Measurements from ENCODE around the gene SMPX. TPM values are rescaled to one million over a fixed set of nuclear protein-coding genes. Genes with fewer than 3 reads are reported as not detected.

Gene SMPX
- total RNA-seq, 1 donor from 2014 or later, result not detected

DNA sequence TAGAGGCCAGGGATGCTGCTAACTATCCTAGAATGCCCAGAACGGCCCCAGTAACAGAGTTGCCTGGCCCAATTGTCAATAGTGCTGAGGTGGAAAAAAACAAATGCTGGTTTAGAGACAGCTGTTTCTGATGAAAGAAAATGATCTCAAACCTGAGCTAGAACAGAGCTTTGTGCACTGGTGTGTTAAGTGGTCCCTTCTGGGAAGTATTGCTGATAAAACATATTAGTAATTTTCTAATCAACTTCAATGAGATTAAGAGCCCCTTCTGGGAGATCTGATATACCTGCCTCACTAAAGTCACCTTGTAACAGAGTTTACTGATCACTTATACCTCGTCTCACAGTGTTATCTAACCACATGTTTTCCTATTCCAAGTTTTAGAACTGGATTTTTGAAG lies 42.1 kb downstream of the SMPX start:
- H3K9ac ChIP-seq (ENCODE audit: low read length), result no peak overlapping the region
- TF ChIP-seq, protein P1, sequence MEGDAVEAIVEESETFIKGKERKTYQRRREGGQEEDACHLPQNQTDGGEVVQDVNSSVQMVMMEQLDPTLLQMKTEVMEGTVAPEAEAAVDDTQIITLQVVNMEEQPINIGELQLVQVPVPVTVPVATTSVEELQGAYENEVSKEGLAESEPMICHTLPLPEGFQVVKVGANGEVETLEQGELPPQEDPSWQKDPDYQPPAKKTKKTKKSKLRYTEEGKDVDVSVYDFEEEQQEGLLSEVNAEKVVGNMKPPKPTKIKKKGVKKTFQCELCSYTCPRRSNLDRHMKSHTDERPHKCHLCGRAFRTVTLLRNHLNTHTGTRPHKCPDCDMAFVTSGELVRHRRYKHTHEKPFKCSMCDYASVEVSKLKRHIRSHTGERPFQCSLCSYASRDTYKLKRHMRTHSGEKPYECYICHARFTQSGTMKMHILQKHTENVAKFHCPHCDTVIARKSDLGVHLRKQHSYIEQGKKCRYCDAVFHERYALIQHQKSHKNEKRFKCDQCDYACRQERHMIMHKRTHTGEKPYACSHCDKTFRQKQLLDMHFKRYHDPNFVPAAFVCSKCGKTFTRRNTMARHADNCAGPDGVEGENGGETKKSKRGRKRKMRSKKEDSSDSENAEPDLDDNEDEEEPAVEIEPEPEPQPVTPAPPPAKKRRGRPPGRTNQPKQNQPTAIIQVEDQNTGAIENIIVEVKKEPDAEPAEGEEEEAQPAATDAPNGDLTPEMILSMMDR (IDR thresholded peaks at IDR 0.05; ENCODE audit: insufficient read depth, low read depth, low read length), result no peak
- TF ChIP-seq EZH2 (IDR thresholded peaks at IDR 0.05; ENCODE audit: insufficient read depth, low read length), result no peak
- no peaks in the 10 kb centered on the region for H3K36me3 ChIP-seq (ENCODE audit: insufficient read depth, low read length)
- no peaks in the 10 kb centered on the region for H3K9me3 ChIP-seq (ENCODE audit: insufficient read depth, low read depth, low read length)
- no peak for DNase-seq (ENCODE audit: low read depth)
- no peaks in the 10 kb centered on the region for H3K27me3 Mint-ChIP-seq (ENCODE audit: low read depth, unreplicated experiment)
- no peak overlapping the region for H3K4me3 ChIP-seq (ENCODE audit: insufficient read depth, low read depth, low read length)
- no peaks in the 10 kb centered on the region for H4K20me1 ChIP-seq (ENCODE audit: insufficient read depth, low read length)
- no peak overlapping the region for H3K4me2 ChIP-seq (ENCODE audit: low read length)
- no peaks in the 10 kb centered on the region for H3K9me3 Mint-ChIP-seq (ENCODE audit: unreplicated experiment)
- no peak overlapping the region for H2AFZ ChIP-seq (ENCODE audit: low read depth, low read length)
- H3K27ac Mint-ChIP-seq (ENCODE audit: unreplicated experiment), result no peak overlapping the region
- no peaks in the 10 kb centered on the region for H3K4me1 Mint-ChIP-seq (ENCODE audit: low read depth, unreplicated experiment)
- FAIRE-seq, result peak; percentile 93
- no peaks in the 10 kb centered on the region for H3K27me3 ChIP-seq (ENCODE audit: insufficient read depth, low read length)
- no peak overlapping the region for H3K4me3 Mint-ChIP-seq (ENCODE audit: unreplicated experiment)
- no peaks in the 10 kb centered on the region for H3K4me1 ChIP-seq (ENCODE audit: insufficient read depth, low read length)
- H3K36me3 Mint-ChIP-seq (ENCODE audit: low read depth, unreplicated experiment), result no peaks in the 10 kb centered on the region
- no peak overlapping the region for H3K27ac ChIP-seq (ENCODE audit: low read depth, low read length)
- H3K79me2 ChIP-seq (ENCODE audit: insufficient read depth, low read length), result no peaks in the 10 kb centered on the region

DNA sequence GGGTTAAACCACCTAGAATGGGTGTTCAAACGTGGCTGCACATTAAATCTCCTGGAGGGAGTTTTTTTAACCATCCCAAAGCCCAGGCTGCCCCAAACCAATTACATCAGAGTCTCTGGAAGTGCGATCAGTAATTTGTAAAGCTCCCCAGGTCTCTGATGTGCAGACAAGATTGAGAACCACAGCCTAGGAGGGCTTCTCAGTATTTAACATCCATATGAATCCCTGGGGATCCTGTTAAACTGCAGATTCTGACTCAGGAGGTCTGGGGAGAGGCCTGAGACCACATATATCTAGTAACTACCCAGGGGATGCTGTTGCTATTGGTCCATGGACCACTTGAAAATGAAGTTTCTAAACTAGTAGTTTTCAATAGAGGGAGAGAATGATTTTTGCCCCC lies 42.6 kb downstream of the SMPX start:
- TF ChIP-seq, protein P1 (IDR thresholded peaks at IDR 0.05; ENCODE audit: insufficient read depth, low read depth, low read length), result no peak
- TF ChIP-seq EZH2 (IDR thresholded peaks at IDR 0.05; ENCODE audit: insufficient read depth, low read length), result no peak
- FAIRE-seq (no peak), DNase-seq (ENCODE audit: low read depth) (no peak)
- Mint-ChIP-seq H3K27me3 (ENCODE audit: low read depth, unreplicated experiment) (no peaks in the 10 kb centered on the region), H3K4me3 (ENCODE audit: unreplicated experiment) (no peak overlapping the region), H3K4me1 (ENCODE audit: low read depth, unreplicated experiment) (no peaks in the 10 kb centered on the region), H3K36me3 (ENCODE audit: low read depth, unreplicated experiment) (no peaks in the 10 kb centered on the region), H3K9me3 (ENCODE audit: unreplicated experiment) (no peaks in the 10 kb centered on the region), H3K27ac (ENCODE audit: unreplicated experiment) (no peak overlapping the region)
- Histone ChIP-seq H4K20me1 (ENCODE audit: insufficient read depth, low read length) (no peaks in the 10 kb centered on the region), H3K36me3 (ENCODE audit: insufficient read depth, low read length) (no peaks in the 10 kb centered on the region), H3K4me1 (ENCODE audit: insufficient read depth, low read length) (no peaks in the 10 kb centered on the region), H3K27ac (ENCODE audit: low read depth, low read length) (no peak overlapping the region), H3K27me3 (ENCODE audit: insufficient read depth, low read length) (no peaks in the 10 kb centered on the region), H3K4me3 (ENCODE audit: insufficient read depth, low read depth, low read length) (no peak overlapping the region), H3K9me3 (ENCODE audit: insufficient read depth, low read depth, low read length) (no peaks in the 10 kb centered on the region), H3K79me2 (ENCODE audit: insufficient read depth, low read length) (no peaks in the 10 kb centered on the region), H2AFZ (ENCODE audit: low read depth, low read length) (no peak overlapping the region), H3K9ac (ENCODE audit: low read length) (no peak overlapping the region), H3K4me2 (ENCODE audit: low read length) (no peak overlapping the region)

DNA sequence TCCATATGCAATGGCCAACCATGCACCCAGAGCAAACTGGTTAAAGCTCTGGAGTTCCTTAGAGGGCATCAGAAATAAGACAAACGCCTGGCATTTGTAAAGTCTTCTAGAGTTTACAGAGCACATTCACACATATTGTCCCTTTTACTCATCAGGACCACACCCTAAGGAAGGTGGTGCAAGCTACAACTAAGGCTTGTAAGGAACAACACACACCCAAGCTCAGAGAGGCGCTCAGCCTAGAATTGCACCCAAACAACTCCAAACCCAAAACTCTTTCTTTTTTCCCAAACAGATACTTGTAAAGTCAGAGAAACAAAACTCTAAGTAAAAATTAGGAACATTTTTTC lies 46.1 kb downstream of the SMPX start:
- Histone ChIP-seq H3K4me1 (ENCODE audit: insufficient read depth, low read length) (no peaks in the 10 kb centered on the region), H3K27me3 (ENCODE audit: insufficient read depth, low read length) (no peaks in the 10 kb centered on the region), H4K20me1 (ENCODE audit: insufficient read depth, low read length) (no peaks in the 10 kb centered on the region), H3K9me3 (ENCODE audit: insufficient read depth, low read depth, low read length) (no peaks in the 10 kb centered on the region), H3K4me2 (ENCODE audit: low read length) (no peak overlapping the region), H3K9ac (ENCODE audit: low read length) (no peak overlapping the region), H3K36me3 (ENCODE audit: insufficient read depth, low read length) (no peaks in the 10 kb centered on the region), H3K4me3 (ENCODE audit: insufficient read depth, low read depth, low read length) (no peak overlapping the region), H3K27ac (ENCODE audit: low read depth, low read length) (no peak overlapping the region), H2AFZ (ENCODE audit: low read depth, low read length) (no peak overlapping the region), H3K79me2 (ENCODE audit: insufficient read depth, low read length) (no peaks in the 10 kb centered on the region)
- H3K27ac Mint-ChIP-seq (ENCODE audit: unreplicated experiment), result no peak overlapping the region
- DNase-seq (ENCODE audit: low read depth) (no peak), FAIRE-seq (peak; percentile 60)
- no peaks in the 10 kb centered on the region for H3K9me3 Mint-ChIP-seq (ENCODE audit: unreplicated experiment)
- TF ChIP-seq EZH2 (IDR thresholded peaks at IDR 0.05; ENCODE audit: insufficient read depth, low read length), result no peak
- TF ChIP-seq, protein P1 (IDR thresholded peaks at IDR 0.05; ENCODE audit: insufficient read depth, low read depth, low read length), result no peak
- H3K36me3 Mint-ChIP-seq (ENCODE audit: low read depth, unreplicated experiment), result no peaks in the 10 kb centered on the region
- H3K27me3 Mint-ChIP-seq (ENCODE audit: low read depth, unreplicated experiment), result no peaks in the 10 kb centered on the region
- H3K4me3 Mint-ChIP-seq (ENCODE audit: unreplicated experiment), result no peak overlapping the region
- no peaks in the 10 kb centered on the region for H3K4me1 Mint-ChIP-seq (ENCODE audit: low read depth, unreplicated experiment)
